HG02938 (cell line): ENCODE data around the gene NFAT5.
"Not testable (repeated sequence)": the region's sequence is repeated elsewhere in the genome, so short reads cannot be mapped to it uniquely, and the experiment has no call there.

ENCODE experiments used
- ATAC-seq: cut with Tn5 transposase; IDR thresholded peaks from one replicate; pipeline ENCODE4 v1.9.1; 2021; ENCODE audit warnings: mild to moderate bottlenecking, moderate library complexity; ENCODE audit not compliant: unreplicated experiment

The NFAT5 gene, protein sequence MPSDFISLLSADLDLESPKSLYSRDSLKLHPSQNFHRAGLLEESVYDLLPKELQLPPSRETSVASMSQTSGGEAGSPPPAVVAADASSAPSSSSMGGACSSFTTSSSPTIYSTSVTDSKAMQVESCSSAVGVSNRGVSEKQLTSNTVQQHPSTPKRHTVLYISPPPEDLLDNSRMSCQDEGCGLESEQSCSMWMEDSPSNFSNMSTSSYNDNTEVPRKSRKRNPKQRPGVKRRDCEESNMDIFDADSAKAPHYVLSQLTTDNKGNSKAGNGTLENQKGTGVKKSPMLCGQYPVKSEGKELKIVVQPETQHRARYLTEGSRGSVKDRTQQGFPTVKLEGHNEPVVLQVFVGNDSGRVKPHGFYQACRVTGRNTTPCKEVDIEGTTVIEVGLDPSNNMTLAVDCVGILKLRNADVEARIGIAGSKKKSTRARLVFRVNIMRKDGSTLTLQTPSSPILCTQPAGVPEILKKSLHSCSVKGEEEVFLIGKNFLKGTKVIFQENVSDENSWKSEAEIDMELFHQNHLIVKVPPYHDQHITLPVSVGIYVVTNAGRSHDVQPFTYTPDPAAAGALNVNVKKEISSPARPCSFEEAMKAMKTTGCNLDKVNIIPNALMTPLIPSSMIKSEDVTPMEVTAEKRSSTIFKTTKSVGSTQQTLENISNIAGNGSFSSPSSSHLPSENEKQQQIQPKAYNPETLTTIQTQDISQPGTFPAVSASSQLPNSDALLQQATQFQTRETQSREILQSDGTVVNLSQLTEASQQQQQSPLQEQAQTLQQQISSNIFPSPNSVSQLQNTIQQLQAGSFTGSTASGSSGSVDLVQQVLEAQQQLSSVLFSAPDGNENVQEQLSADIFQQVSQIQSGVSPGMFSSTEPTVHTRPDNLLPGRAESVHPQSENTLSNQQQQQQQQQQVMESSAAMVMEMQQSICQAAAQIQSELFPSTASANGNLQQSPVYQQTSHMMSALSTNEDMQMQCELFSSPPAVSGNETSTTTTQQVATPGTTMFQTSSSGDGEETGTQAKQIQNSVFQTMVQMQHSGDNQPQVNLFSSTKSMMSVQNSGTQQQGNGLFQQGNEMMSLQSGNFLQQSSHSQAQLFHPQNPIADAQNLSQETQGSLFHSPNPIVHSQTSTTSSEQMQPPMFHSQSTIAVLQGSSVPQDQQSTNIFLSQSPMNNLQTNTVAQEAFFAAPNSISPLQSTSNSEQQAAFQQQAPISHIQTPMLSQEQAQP (N-terminal part only)

DNA sequence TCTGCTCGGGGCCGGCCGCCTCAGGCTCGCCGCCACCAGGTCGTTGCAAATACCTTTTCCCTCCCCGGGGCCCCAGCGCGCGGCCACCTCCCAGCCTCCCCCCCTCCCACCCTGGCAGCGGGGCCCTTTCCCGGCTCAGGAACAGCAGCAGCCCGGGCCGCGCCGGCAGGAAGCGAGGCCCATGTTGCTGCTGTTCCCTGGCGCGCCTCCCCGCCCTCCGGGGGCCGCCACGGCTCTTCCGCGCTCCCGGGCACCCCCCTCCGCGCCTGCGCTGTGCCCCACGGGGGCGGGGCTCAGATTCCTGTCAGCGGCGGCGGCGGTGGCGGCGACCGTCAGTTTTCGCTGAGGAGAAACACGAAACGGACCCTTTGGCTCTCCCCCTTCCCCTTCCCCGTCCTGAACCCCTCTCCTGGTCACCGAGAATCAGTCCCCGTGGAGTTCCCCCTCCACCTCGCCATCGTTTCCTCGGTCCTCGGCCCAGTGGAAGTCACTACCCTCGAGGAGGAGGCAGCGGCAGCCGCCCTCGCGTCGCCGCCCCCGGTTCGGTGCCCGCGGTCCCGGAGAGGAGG, at the start of gene NFAT5:
TSS of gene NFAT5 (plus strand) at position 296 of the 569 bp plus-strand sequence. CDS start 336 bp downstream, outside the sequence.
- ATAC-seq: peak; percentile 38

- not testable (repeated sequence) for ATAC-seq
These were observed 47.9 kb upstream of the NFAT5 start for GRCh38 chr16:69517914-69518313.

GRCh38 chr16:69520413-69520799, 45.4 kb upstream of the NFAT5 start:
- no peak for ATAC-seq

- no peak for ATAC-seq
These were observed 44.8 kb upstream of the NFAT5 start for GRCh38 chr16:69520800-69521602.

DNA sequence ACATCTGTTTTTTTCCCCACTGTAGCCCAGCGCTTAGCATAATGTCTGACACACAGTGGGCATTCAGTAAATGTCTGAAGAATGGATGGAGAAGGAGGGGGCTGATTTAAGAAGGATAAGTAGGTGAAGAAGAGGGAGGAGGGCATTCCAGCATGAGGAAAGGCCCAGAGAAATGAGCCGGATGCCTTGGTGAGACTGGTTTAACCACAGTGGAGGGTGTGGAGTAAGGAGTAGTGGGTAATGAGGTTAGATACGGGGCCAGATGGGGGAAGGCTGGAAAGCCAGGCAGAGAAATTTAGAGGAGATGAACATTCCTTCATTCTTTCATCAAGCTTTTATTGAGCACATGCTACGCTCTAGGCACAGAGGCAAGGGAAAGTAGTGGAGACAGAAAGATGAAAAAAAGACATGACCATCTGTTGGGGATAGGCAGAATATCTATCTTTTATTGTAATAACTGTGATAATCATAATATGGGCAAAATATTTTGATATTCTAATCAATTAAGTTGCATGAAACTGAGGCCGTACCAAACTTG, 43.7 kb upstream of the NFAT5 start:
- ATAC-seq: no peak

GRCh38 chr16:69522732-69523404, 42.9 kb upstream of the NFAT5 start:
- ATAC-seq: no peak

GRCh38 chr16:69523566-69524305, 42.0 kb upstream of the NFAT5 start:
- no peak for ATAC-seq

DNA sequence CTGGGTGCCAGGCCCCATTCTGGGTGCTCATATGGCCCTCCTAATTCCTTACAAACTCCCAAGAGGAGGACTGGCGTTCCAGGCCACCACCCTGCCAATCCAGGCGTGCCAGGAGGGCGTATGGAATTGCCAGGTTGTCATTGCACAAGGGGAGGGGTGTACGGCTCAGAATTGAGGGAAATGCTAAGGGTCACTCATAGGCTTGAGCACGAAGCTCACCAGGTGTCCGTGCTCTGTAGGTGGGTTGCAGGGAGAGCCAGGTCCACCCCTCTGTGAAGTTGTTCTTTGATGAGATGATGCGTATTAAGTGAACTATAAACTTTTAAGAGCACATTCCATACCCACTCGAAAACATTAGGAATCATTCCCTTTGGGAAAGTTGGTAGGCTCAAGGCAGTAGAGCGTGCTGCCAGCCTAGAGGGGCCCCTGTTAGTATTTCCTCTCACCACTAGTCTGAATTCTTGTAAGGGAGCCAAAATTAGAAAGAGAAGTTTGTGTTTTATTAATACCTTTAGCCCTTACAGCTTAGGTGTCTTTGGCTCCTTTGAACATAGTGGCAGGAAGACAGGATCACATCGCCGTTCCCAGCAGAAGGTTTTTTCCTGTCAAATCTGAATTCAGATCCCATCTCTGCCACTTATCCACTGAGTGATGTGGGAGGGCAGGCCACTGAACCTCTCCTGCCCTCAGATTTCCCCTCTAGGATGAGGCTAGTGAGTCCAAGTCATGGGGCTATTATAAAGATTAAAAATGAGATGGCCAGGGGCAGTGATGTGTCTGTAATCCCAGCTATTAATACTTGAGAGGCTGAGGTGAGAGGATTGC, 38.7 kb upstream of the NFAT5 start:
- ATAC-seq: no peak

DNA sequence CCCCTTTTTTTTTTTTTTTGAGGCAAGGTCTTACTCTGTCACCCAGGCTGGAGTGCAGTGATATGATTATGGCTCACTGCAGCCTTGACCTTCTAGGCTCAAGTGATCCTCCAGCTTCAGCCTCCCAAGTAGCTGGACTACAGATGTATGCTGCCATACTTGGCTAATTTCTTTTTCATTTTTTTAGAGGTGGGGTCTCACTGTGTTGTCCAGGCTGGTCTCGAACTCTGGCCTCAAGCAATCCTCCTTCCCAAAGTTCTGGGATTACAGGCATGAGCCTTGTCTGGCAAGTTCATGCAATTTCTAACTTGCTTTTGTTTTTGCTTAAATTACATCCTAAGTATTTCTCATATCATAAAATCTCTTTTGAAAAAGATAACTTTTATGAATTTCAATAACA, 33.8 kb upstream of the NFAT5 start:
- no peak for ATAC-seq

- ATAC-seq: no peak
These were observed 32.9 kb upstream of the NFAT5 start for GRCh38 chr16:69532641-69533455.

DNA sequence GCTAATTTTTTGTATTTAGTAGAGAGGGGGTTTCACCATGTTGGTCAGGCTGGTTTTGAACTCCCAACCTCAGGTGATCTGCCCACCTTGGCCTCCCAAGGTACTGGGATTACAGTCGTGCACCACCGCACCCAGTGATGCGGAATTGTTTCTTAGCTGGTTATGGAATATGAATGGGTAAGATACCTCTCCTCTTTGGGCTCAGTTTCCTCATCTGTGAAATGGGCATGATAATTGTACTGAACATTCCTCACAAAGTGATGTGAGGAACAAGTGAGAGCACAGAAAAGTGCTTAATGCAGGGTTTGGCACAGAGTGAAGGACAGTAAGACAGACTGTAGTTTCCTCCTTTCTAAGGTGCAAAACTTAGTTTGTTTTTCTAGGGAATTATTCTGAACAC, 31.0 kb upstream of the NFAT5 start:
- no peak for ATAC-seq

DNA sequence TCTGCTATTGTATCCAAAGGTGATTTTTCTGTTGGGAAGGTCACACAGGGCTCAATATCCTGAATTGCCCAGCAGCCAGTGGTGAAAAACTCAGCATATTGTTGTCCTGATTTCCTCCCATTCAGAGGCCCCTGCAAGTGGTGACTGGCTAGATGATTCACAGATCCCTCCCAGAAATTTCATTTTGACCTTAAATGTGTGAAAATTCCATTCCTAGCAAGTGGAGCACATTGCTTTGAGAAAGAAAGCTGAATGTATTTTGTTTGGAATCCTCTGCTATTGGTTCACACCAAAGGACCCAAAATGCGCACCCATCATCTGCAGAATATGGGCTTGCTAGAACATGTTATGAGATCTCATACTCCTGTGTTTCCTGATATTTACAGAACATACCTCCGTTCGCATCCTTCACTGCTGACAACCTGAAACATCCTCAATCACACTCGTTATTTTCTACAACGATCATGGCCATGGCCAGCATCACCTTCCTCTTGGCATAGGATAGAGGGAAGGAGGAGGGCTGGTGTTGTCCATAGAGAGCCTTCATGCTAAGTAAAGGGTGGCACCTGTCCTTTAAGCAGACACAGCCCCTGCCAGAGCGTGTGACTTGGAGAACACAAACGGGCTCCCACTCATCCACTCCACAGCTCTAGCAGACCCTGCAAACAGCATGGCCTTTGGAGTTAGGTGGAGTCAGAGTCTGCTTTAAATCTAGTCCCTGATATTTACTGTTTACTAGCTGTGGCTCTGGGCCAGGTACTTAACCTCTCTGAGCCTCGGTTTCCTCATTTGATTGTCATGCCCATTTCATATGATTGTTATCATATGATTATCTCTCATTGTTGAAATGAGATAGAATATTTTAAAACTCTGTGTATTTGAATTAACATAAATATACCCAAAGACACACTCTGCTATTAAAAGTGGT, 30.4 kb upstream of the NFAT5 start:
- ATAC-seq: no peak

GRCh38 chr16:69537706-69538080, 28.1 kb upstream of the NFAT5 start:
- no peak for ATAC-seq

DNA sequence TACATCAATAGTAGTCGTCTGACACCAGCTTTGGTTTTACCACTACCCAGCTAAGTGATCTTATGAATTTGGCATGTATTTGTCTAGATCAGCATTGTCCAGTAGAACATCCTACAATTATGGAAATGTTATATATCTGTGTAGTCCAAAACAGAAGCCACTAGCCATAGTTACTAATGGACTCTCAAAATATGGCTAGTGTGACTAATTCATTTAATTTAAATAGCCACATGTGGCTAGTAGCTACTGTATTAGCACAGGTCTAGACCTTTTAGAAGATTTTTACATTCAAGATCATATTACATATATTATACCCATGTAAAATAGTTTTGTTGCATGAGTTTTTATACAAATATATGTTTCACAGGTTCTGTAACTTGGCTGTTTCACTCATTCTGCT, 27.0 kb upstream of the NFAT5 start:
- no peak for ATAC-seq

GRCh38 chr16:69542974-69543373, 22.8 kb upstream of the NFAT5 start:
- ATAC-seq: no peak

DNA sequence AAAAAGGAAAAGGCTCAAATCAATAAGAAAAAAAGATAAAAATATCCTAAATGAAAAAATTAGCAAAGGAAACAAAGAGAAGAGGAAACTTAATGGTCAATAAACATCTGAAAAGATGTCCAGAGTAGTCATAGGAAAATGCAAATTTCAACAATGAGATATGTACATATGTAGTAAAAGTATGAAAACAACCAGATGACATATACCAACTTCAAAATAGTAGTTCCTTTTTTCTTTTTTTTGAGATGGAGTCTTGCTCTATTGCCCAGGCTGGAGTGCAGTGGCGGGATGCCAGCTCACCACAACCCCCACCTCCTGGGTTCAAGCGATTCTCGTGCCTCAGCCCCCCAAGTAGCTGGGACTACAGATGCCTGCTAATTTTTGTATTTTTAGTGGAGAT, 21.7 kb upstream of the NFAT5 start:
- no peak for ATAC-seq
